HepG2 (cell line): ENCODE measurements around the gene NEK7. TPM values are rescaled to one million over a fixed set of nuclear protein-coding genes. Genes with fewer than 3 reads are reported as not detected.

Experiments used
- ATAC-seq: fragments of 200-7000 bp; cut with Tn5 transposase; 3 replicates; pipeline ENCODE4 v1.9.1; 2020; ENCODE audit warnings: mild to moderate bottlenecking, moderate library complexity
- BruUV-seq: library from RNA; stranded (reverse); fragments of 400-500 nt; replicated peaks from 2 replicates; lab custom pipeline; 2021; lab: Mats Ljungman, UMichigan
- CTCF ChIA-PET: fragments of 300-600 bp; formaldehyde crosslinking; extraction: SDS; loops from one replicate; lab custom pipeline; 2021; ENCODE audit warnings: low total read pairs, inconsistent platforms, low intra/inter-chr PET ratio; lab: Yijun Ruan, JAX
- POLR2A ChIA-PET: fragments of 350-600 bp; sonication (Branson Sonifier 250); formaldehyde crosslinking; loops from one replicate; lab custom pipeline; 2020; ENCODE audit warnings: antibody characterized with exemption, inconsistent platforms; lab: Yijun Ruan, JAX
- DNase-seq: peaks from one replicate; pipeline ENCODE4 v3.0.0-alpha.2; 2015; ENCODE audit warnings: low spot score
- FAIRE-seq: peaks from 3 replicates; lab custom pipeline; 2011; peaks lifted over from hg19 to GRCh38; lab: Jason Lieb, UNC
- H2AFZ ChIP-seq: one replicate; pipeline ENCODE4 v1.6.1; 2011; ENCODE audit warnings: low read length, inconsistent platforms
- H3K27ac ChIP-seq: fragments of 300-600 bp; 3 replicates; pipeline ENCODE4 v1.8.0; 2011; ENCODE audit warnings: mixed run types, mild to moderate bottlenecking, mixed read lengths, low read length, inconsistent platforms; ENCODE audit not compliant: insufficient read depth; ENCODE audit errors: extremely low read length
- H3K27me3 ChIP-seq, 2 experiments: fragments of 200-600 bp in 1 of 2; 2 replicates in 1 of 2; 3 replicates in 1 of 2; pipeline versions ENCODE4 v1.6.0 to v1.8.0; 2011; ENCODE audit warnings: low read length in 2 of 2, mild to moderate bottlenecking in 2 of 2, moderate library complexity in 2 of 2, inconsistent platforms in 1 of 2; ENCODE audit not compliant: insufficient read depth in 2 of 2, control insufficient read depth in 1 of 2
- H3K36me3 ChIP-seq, 2 experiments: fragments of 200-600 bp in 1 of 2; replicated peaks in 1 of 2; 2 replicates in 1 of 2; 3 replicates in 1 of 2; pipeline versions ENCODE4 v1.5.1 to v1.8.0; 2011; ENCODE audit warnings: low read length in 2 of 2, inconsistent platforms in 1 of 2; ENCODE audit not compliant: insufficient read depth in 2 of 2, control insufficient read depth in 1 of 2
- H3K4me1 ChIP-seq: 2 replicates; pipeline ENCODE4 v1.5.1; 2012; ENCODE audit warnings: low read length, inconsistent platforms; ENCODE audit not compliant: insufficient read depth
- H3K4me2 ChIP-seq: 2 replicates; pipeline ENCODE4 v1.6.0; 2011; ENCODE audit warnings: low read depth, low read length, inconsistent platforms
- H3K4me3 ChIP-seq, 3 experiments: fragments of 200-600 bp in 1 of 3; sonication (generic), shearing (Covaris generic) in 1 of 3; replicated peaks in 1 of 3; 2 replicates each; pipeline ENCODE4 v1.5.1; 2011 to 2016; ENCODE audit warnings: low read length in 3 of 3, inconsistent platforms in 2 of 3, low read depth in 2 of 3, mild to moderate bottlenecking in 2 of 3, control low read depth in 1 of 3, mixed read lengths in 1 of 3; ENCODE audit not compliant: insufficient read depth in 1 of 3
- H3K79me2 ChIP-seq: one replicate; pipeline ENCODE4 v1.6.1; 2011; ENCODE audit warnings: low read length, inconsistent platforms; ENCODE audit not compliant: insufficient read depth
- H3K9ac ChIP-seq: 2 replicates; pipeline ENCODE4 v1.6.0; 2011; ENCODE audit warnings: mild to moderate bottlenecking, low read depth, low read length, inconsistent platforms; ENCODE audit not compliant: insufficient read depth
- H3K9me3 ChIP-seq: 2 replicates; pipeline ENCODE4 v1.5.1; 2012; ENCODE audit warnings: mild to moderate bottlenecking, low read length
- H4K20me1 ChIP-seq: 2 replicates; pipeline ENCODE4 v1.6.0; 2011; ENCODE audit warnings: inconsistent platforms, mild to moderate bottlenecking, low read length, moderate library complexity; ENCODE audit not compliant: insufficient read depth
- ARHGAP35 ChIP-seq: sonication (generic); formaldehyde crosslinking; IDR thresholded peaks from 2 replicates; pipeline ENCODE4 v1.9.0; 2022; ENCODE audit warnings: mild to moderate bottlenecking, inconsistent platforms, moderate library complexity, missing genetic modification reagents, borderline replicate concordance
- BORCS8-MEF2B ChIP-seq: sonication (generic); formaldehyde crosslinking; IDR thresholded peaks from 2 replicates; pipeline ENCODE4 v1.8.0; 2022; ENCODE audit warnings: mild to moderate bottlenecking, missing genetic modification reagents
- CEBPB ChIP-seq: IDR thresholded peaks from 2 replicates; pipeline ENCODE4 v1.6.1; 2011; ENCODE audit warnings: low read depth, low read length, improper control_type of control experiment, borderline replicate concordance
- ESRRA ChIP-seq: sonication (generic); formaldehyde crosslinking; IDR thresholded peaks from 2 replicates; pipeline ENCODE4 v1.5.1; 2020; ENCODE audit warnings: mild to moderate bottlenecking, low read depth, missing genetic modification reagents
- GPN1 ChIP-seq: sonication (generic); formaldehyde crosslinking; IDR thresholded peaks from 2 replicates; pipeline ENCODE4 v1.5.1; 2020; ENCODE audit warnings: missing genetic modification reagents, borderline replicate concordance
- ISX ChIP-seq: sonication (generic); formaldehyde crosslinking; conservative IDR thresholded peaks from 2 replicates; pipeline ENCODE4 v1.5.0; 2020; ENCODE audit warnings: missing genetic modification reagents
- ZNF34 ChIP-seq: sonication (generic); formaldehyde crosslinking; IDR thresholded peaks from 2 replicates; pipeline ENCODE4 v1.4.0; 2020; ENCODE audit warnings: mild to moderate bottlenecking, missing genetic modification reagents, borderline replicate concordance
- ZNF407 ChIP-seq: sonication (generic); formaldehyde crosslinking; IDR thresholded peaks from one replicate; pipeline ENCODE4 v1.5.1; 2020; ENCODE audit warnings: mild to moderate bottlenecking, missing genetic modification reagents; ENCODE audit errors: not compliant biosample characterization
- ZNF790 ChIP-seq: sonication (generic); formaldehyde crosslinking; IDR thresholded peaks from 2 replicates; pipeline ENCODE4 v1.8.0; 2022; ENCODE audit warnings: missing genetic modification reagents, mild to moderate bottlenecking, borderline replicate concordance
- ZNF879 ChIP-seq: sonication (generic); formaldehyde crosslinking; IDR thresholded peaks from 2 replicates; pipeline ENCODE4 v1.8.1; 2023; ENCODE audit warnings: missing genetic modification reagents
- WGBS: methylation state at CpG from one replicate; pipeline ENCODE4 v1.1.6; 2017; ENCODE audit warnings: low lambda C conversion rate; 5-methylcytosine and 5-hydroxymethylcytosine counted together
- in situ Hi-C: cut with HindIII; loops from 2 replicates; pipeline ENCODE4 v1.10.0; 2017; ENCODE audit warnings: low pct_unique_long_range_greater_than_20kb; ENCODE audit not compliant: extremely low pct_ligation_motif_present
- intact Hi-C: fragments of 100-400 bp; cut with micrococcal nuclease; formaldehyde crosslinking; loops from one replicate; pipeline ENCODE4 v1.10.0; 2022; ENCODE audit not compliant: unreplicated experiment
- polyA plus RNA-seq, 8 experiments: library from polyadenylated mRNA; depleted of rRNA in 3 of 8; stranded (reverse) in 7 of 8; unstranded in 1 of 8; fragments of >200 nt; fragmentation: Illumina TruSeq in 4 of 8; extraction: Trizol in 4 of 8; gene quantifications; 2 replicates each; pipeline versions ENCODE4 v1.2.1 to v1.2.3, GENCODE V29; 2011 to 2016; ENCODE audit warnings: low read depth in 4 of 8, missing spikeins in 1 of 8, mixed read lengths in 1 of 8; ENCODE audit not compliant: insufficient read depth in 1 of 8
- total RNA-seq, 5 experiments: library from RNA; depleted of rRNA; stranded (reverse); fragments of >200 nt; fragmentation: Illumina TruSeq; extraction: Trizol; gene quantifications; 2 replicates each; pipeline ENCODE4 v1.2.3, GENCODE V29; 2016; ENCODE audit warnings: low read depth in 1 of 5

Gene NEK7
- total and polyA plus RNA-seq, 2 of the 13 experiments (the other 11 are each of a cell fraction or from before 2014, with no cell fraction given) = 18.1 to 19.2 TPM

- in situ Hi-C loops = no loop called here
- Histone ChIP-seq H3K4me2 (no peak overlapping the region), H3K4me3 (no peak overlapping the region), H3K9ac (no peak overlapping the region)
- no TSS peak for BruUV-seq
- TF ChIP-seq BORCS8-MEF2B (CRISPR knock-in tag) = no peak
- no peak for TF ChIP-seq ZNF879
- no peak for TF ChIP-seq ESRRA
- TF ChIP-seq ZNF34 = no peak
- TF ChIP-seq CEBPB = no peak
- no peak for TF ChIP-seq ISX (CRISPR knock-in tag)
- TF ChIP-seq GPN1 (CRISPR knock-in tag) = no peak
- TF ChIP-seq, all 625 proteins: peak for 0
- CTCF ChIA-PET = no interaction called here
- no peaks in the 10 kb centered on the region for H3K27me3 ChIP-seq
- no peaks in the 10 kb centered on the region for H3K9me3 ChIP-seq
- no peaks in the 10 kb centered on the region for H3K36me3 ChIP-seq
- WGBS = 0% methylated on average over 2 of the region's 2 CpGs
- FAIRE-seq (no peak), DNase-seq (no peak), ATAC-seq (no peak)
- H3K4me1 ChIP-seq = no peaks in the 10 kb centered on the region
- no peaks in the 10 kb centered on the region for H3K79me2 ChIP-seq
- no peak overlapping the region for H3K27ac ChIP-seq
- no peak overlapping the region for H2AFZ ChIP-seq
- H4K20me1 ChIP-seq = no peaks in the 10 kb centered on the region
- POLR2A ChIA-PET = no interaction called here
- intact Hi-C loops = no loop called here
Measured at GRCh38 chr1:198107091-198107501, 49.7 kb upstream of the NEK7 start.

- intact Hi-C loops (no loop called here), in situ Hi-C loops (no loop called here)
- POLR2A ChIA-PET = no interaction called here
- ATAC-seq (no peak), DNase-seq (no peak), FAIRE-seq (no peak)
- no peaks in the 10 kb centered on the region for H3K4me1 ChIP-seq
- H3K27me3 ChIP-seq = no peaks in the 10 kb centered on the region
- no peak overlapping the region for H2AFZ ChIP-seq
- CTCF ChIA-PET = no interaction called here
- no peaks in the 10 kb centered on the region for H3K9me3 ChIP-seq
- BruUV-seq = no TSS peak
- no peak overlapping the region for H3K27ac ChIP-seq
- 0% methylated on average over 1 of the region's 1 CpG for WGBS
- H3K9ac ChIP-seq = no peak overlapping the region
- no peaks in the 10 kb centered on the region for H3K36me3 ChIP-seq
- H3K4me2 ChIP-seq = no peak overlapping the region
- H4K20me1 ChIP-seq = no peaks in the 10 kb centered on the region
- H3K4me3 ChIP-seq = no peak overlapping the region
- no peaks in the 10 kb centered on the region for H3K79me2 ChIP-seq
- TF ChIP-seq ARHGAP35 (CRISPR knock-in tag) = no peak
- no peak for TF ChIP-seq ZNF790 (CRISPR knock-in tag)
- TF ChIP-seq ZNF407 (CRISPR knock-in tag) = no peak
Measured at GRCh38 chr1:198108636-198109370, 48.0 kb upstream of the NEK7 start.
